PC-9 (cell line): ENCODE results near the gene BCL11B. TPM values are rescaled to one million over a fixed set of nuclear protein-coding genes. Genes with fewer than 3 reads are reported as not detected.

Experiments used
- BruUV-seq: library from RNA; stranded (reverse); fragments of 400-500 nt; replicated peaks from 2 replicates; lab custom pipeline; 2021; lab: Mats Ljungman, UMichigan
- CTCF ChIA-PET: fragments of 300-600 bp; sonication (Branson Sonifier 250); formaldehyde crosslinking; loops from one replicate; lab custom pipeline; 2022; ENCODE audit warnings: antibody characterized with exemption; lab: Charles Lee
- POLR2A ChIA-PET: fragments of 300-600 bp; sonication (Branson Sonifier 250); formaldehyde crosslinking; loops from one replicate; lab custom pipeline; 2022; ENCODE audit warnings: antibody characterized with exemption; ENCODE audit not compliant: unreplicated experiment; lab: Charles Lee
- DNase-seq, 2 experiments: peaks; one replicate each; pipeline versions ENCODE4 v3.0.0 to v3.0.0-alpha.2; 2015 to 2022; ENCODE audit warnings: mixed read lengths in 1 of 2
- H2AFZ ChIP-seq: fragments of 200-600 bp; sonication (generic); 2 replicates; pipeline ENCODE4 v1.8.1; 2017; ENCODE audit warnings: antibody characterized with exemption
- H3F3A ChIP-seq: fragments of 200-600 bp; sonication (generic); 2 replicates; pipeline ENCODE4 v1.8.1; 2017; ENCODE audit warnings: antibody characterized with exemption, mild to moderate bottlenecking, low read depth; ENCODE audit not compliant: insufficient read depth
- H3K27ac ChIP-seq: fragments of 200-600 bp; sonication (generic); 2 replicates; pipeline ENCODE4 v1.6.1; 2016; ENCODE audit warnings: mixed run types
- H3K27me3 ChIP-seq: fragments of 200-600 bp; sonication (generic); 2 replicates; pipeline ENCODE4 v1.6.1; 2016; ENCODE audit warnings: low read depth, mixed run types; ENCODE audit not compliant: insufficient read depth
- H3K36me3 ChIP-seq: fragments of 200-600 bp; sonication (generic); 2 replicates; pipeline ENCODE4 v1.6.1; 2016; ENCODE audit warnings: low read depth, mixed run types
- H3K4me1 ChIP-seq: fragments of 200-600 bp; sonication (generic); replicated peaks from 2 replicates; pipeline ENCODE4 v1.6.1; 2016; ENCODE audit warnings: mixed run types; ENCODE audit not compliant: insufficient read depth
- H3K4me2 ChIP-seq: fragments of 200-600 bp; sonication (generic); 2 replicates; pipeline ENCODE4 v1.6.1; 2017; ENCODE audit warnings: mixed run types
- H3K4me3 ChIP-seq: fragments of 200-600 bp; sonication (generic); 2 replicates; pipeline ENCODE4 v1.6.1; 2016; ENCODE audit warnings: mixed run types
- H3K79me2 ChIP-seq: fragments of 200-600 bp; sonication (generic); 2 replicates; pipeline ENCODE4 v1.6.1; 2017; ENCODE audit warnings: low read depth, mixed run types
- H3K9me2 ChIP-seq: fragments of 200-600 bp; sonication (generic); 2 replicates; pipeline ENCODE4 v1.8.1; 2017; ENCODE audit warnings: mild to moderate bottlenecking; ENCODE audit not compliant: insufficient read depth
- H3K9me3 ChIP-seq: fragments of 200-600 bp; sonication (generic); 2 replicates; pipeline ENCODE4 v1.8.1; 2016; ENCODE audit warnings: low read depth; ENCODE audit not compliant: insufficient read depth
- H4K20me1 ChIP-seq: fragments of 200-600 bp; sonication (generic); 2 replicates; pipeline ENCODE4 v1.8.1; 2017; ENCODE audit not compliant: insufficient read depth
- EZH2 ChIP-seq: fragments of 200-600 bp; sonication (generic); IDR thresholded peaks from 2 replicates; pipeline ENCODE4 v1.8.0; 2017; ENCODE audit warnings: antibody characterized with exemption, low read depth
- intact Hi-C: fragments of 100-400 bp; cut with micrococcal nuclease; formaldehyde crosslinking; loops from one replicate; pipeline ENCODE4 v1.10.0; 2022; ENCODE audit not compliant: unreplicated experiment
- total RNA-seq: library from RNA; stranded (reverse); gene quantifications from 2 replicates; pipeline ENCODE4 v1.2.3, GENCODE V29; 2021
- TF ChIP-seq, protein P1 (sequence below): fragments of 200-600 bp; sonication (generic); conservative IDR thresholded peaks from 2 replicates; pipeline ENCODE4 v1.6.1; 2017; ENCODE audit warnings: mixed run types, antibody characterized with exemption, mild to moderate bottlenecking, moderate library complexity

BCL11B gene
- total RNA-seq, 1 experiment from 2014 or later: not detected

DNA sequence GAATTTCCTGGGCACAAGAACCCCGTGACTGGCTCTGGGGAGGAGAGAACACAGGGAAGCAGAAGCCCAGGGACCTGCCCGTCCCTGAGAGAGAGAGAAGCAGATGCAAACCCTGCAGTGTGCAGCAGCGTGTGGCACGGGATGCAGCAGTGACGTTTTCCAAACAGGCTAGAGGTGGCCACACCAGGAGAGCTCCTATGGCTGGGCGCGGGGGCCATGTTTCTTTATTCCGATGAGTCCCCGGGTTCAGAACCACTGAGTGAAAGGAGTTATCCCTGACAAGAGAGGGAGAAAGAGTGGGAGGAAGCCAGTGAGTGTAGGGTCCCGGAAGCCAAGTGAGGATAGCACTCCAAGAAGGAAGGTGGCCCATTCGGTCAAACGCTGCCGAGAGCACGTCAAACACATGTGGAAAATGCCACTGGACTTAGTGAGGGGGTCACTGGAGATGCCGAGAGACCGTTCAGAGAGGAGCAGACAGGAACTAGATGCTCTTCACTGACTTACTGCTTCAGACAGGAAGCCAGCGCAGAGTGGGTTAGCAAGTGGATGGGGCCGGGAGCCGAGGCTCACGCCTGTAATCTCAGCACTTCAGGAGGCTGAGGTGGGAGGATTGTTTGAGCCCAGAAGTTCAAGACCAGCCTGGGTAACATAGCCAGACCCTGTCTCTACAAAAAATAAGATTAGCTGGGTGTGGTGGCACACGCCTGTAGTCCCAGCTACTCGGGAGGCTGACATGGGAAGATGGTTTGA lies 123.0 kb downstream of the BCL11B start:
- no peak overlapping the region for H3K4me3 ChIP-seq
- no TSS peak for BruUV-seq
- no peak overlapping the region for H2AFZ ChIP-seq
- no peaks in the 10 kb centered on the region for H3K79me2 ChIP-seq
- intact Hi-C loops: no loop called here
- CTCF ChIA-PET: no interaction called here
- no peaks in the 10 kb centered on the region for H3K9me2 ChIP-seq
- no peak overlapping the region for H3K27ac ChIP-seq
- no peaks in the 10 kb centered on the region for H3K9me3 ChIP-seq
- peaks cover 48% of the 10 kb centered on the region for H3K27me3 ChIP-seq
- H3K36me3 ChIP-seq: no peaks in the 10 kb centered on the region
- no peak overlapping the region for H3K4me2 ChIP-seq
- TF ChIP-seq EZH2: no peak
- TF ChIP-seq, protein P1, sequence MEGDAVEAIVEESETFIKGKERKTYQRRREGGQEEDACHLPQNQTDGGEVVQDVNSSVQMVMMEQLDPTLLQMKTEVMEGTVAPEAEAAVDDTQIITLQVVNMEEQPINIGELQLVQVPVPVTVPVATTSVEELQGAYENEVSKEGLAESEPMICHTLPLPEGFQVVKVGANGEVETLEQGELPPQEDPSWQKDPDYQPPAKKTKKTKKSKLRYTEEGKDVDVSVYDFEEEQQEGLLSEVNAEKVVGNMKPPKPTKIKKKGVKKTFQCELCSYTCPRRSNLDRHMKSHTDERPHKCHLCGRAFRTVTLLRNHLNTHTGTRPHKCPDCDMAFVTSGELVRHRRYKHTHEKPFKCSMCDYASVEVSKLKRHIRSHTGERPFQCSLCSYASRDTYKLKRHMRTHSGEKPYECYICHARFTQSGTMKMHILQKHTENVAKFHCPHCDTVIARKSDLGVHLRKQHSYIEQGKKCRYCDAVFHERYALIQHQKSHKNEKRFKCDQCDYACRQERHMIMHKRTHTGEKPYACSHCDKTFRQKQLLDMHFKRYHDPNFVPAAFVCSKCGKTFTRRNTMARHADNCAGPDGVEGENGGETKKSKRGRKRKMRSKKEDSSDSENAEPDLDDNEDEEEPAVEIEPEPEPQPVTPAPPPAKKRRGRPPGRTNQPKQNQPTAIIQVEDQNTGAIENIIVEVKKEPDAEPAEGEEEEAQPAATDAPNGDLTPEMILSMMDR: no peak
- DNase-seq: no peak
- H3K4me1 ChIP-seq: no peaks in the 10 kb centered on the region
- POLR2A ChIA-PET: no interaction called here
- no peaks in the 10 kb centered on the region for H4K20me1 ChIP-seq
- no peaks in the 10 kb centered on the region for H3F3A ChIP-seq

DNA sequence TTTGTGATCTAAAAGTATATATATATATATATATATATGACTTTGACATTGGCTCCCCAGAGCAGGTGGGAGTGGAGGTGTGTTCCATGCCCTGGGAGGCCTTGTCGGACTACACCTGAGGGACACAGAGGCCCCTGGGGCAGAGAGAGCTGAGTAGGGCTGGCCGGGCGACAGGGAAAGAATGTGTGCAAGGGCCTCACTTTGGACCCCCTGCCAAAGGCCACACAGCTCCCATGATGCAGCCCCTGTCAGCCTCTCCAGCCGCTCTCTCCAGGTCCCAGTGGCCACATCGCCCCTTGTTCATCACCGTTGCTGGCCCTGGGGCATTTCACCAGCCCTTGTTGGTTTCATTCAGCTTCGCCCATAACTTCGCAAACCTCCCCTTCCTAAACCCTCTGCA lies 123.9 kb downstream of the BCL11B start:
- POLR2A ChIA-PET: no interaction called here
- no TSS peak for BruUV-seq
- CTCF ChIA-PET: no interaction called here
- no peaks in the 10 kb centered on the region for H3F3A ChIP-seq
- H3K9me2 ChIP-seq: no peaks in the 10 kb centered on the region
- intact Hi-C loops: no loop called here
- H3K36me3 ChIP-seq: no peaks in the 10 kb centered on the region
- peaks cover 48% of the 10 kb centered on the region for H3K27me3 ChIP-seq
- no peak for DNase-seq
- no peak overlapping the region for H3K27ac ChIP-seq
- no peaks in the 10 kb centered on the region for H3K79me2 ChIP-seq
- H3K4me2 ChIP-seq: no peak overlapping the region
- no peaks in the 10 kb centered on the region for H3K4me1 ChIP-seq
- H2AFZ ChIP-seq: no peak overlapping the region
- no peaks in the 10 kb centered on the region for H4K20me1 ChIP-seq
- TF ChIP-seq, protein P1: no peak
- no peak for TF ChIP-seq EZH2
- no peaks in the 10 kb centered on the region for H3K9me3 ChIP-seq
- no peak overlapping the region for H3K4me3 ChIP-seq

DNA sequence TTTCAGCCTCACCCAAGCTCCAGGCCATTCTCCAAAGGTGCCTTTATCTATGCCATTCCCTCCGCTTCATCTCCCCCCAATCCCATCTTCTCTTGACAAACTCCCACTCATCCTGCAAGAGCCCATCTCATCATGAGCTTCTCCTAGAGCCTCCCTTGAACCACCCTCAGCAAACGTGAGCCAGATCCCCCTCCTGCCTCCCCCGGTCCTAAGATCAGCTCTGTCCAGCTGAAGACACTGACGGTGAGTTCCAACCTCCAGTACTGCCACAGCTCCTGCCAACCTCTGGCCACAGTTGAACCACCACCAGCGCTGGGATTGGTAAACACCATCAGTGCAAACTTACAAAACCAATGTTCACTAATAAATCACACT lies 124.6 kb downstream of the BCL11B start:
- peaks cover 51% of the 10 kb centered on the region for H3K27me3 ChIP-seq
- H3K79me2 ChIP-seq: no peaks in the 10 kb centered on the region
- TF ChIP-seq EZH2: no peak
- TF ChIP-seq, protein P1: no peak
- H3K9me2 ChIP-seq: no peaks in the 10 kb centered on the region
- no peak overlapping the region for H3K4me3 ChIP-seq
- ChIA-PET POLR2A (no interaction called here), CTCF (no interaction called here)
- H2AFZ ChIP-seq: no peak overlapping the region
- no peaks in the 10 kb centered on the region for H3K9me3 ChIP-seq
- no peak overlapping the region for H3K4me2 ChIP-seq
- intact Hi-C loops: no loop called here
- no peaks in the 10 kb centered on the region for H3K36me3 ChIP-seq
- no peak for DNase-seq
- no TSS peak for BruUV-seq
- no peak overlapping the region for H3K27ac ChIP-seq
- no peaks in the 10 kb centered on the region for H3K4me1 ChIP-seq
- no peaks in the 10 kb centered on the region for H3F3A ChIP-seq
- H4K20me1 ChIP-seq: no peaks in the 10 kb centered on the region
